GM12874 (cell line): ENCODE data around the gene EIF4A3.

Experiments
- CTCF ChIP-seq: IDR thresholded peaks from 2 replicates; pipeline ENCODE4 v1.5.1; 2011; ENCODE audit warnings: low read depth, mild to moderate bottlenecking, control low read depth, low read length, moderate library complexity; ENCODE audit not compliant: insufficient read depth

Gene EIF4A3

DNA sequence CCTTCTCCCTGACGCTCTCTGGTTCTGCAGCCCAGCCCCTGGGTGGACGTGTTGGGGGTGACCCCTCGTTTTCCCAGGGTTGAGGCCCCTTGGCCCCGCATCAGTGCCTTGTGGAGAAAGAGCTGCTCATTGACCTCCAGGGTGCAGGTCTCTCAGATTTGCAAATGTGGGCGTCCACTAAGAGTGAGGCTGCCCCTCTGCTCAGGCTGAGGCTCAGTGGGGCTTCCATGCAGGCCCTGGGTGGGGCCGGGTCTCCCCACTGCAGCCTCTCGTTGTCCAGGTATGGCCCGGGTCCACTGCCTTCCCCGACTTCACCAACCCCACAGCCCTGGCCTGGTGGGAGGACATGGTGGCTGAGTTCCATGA lies 36.5 kb downstream of the EIF4A3 start:
- no peak for TF ChIP-seq CTCF

GRCh38 chr17:80109713-80110446 lies 37.0 kb downstream of the EIF4A3 start:
- TF ChIP-seq CTCF: no peak

- no peak for TF ChIP-seq CTCF
Measured at GRCh38 chr17:80109066-80109660, 37.8 kb downstream of the EIF4A3 start.

- TF ChIP-seq CTCF: no peak
Measured at GRCh38 chr17:80108036-80108971, 38.6 kb downstream of the EIF4A3 start.

DNA sequence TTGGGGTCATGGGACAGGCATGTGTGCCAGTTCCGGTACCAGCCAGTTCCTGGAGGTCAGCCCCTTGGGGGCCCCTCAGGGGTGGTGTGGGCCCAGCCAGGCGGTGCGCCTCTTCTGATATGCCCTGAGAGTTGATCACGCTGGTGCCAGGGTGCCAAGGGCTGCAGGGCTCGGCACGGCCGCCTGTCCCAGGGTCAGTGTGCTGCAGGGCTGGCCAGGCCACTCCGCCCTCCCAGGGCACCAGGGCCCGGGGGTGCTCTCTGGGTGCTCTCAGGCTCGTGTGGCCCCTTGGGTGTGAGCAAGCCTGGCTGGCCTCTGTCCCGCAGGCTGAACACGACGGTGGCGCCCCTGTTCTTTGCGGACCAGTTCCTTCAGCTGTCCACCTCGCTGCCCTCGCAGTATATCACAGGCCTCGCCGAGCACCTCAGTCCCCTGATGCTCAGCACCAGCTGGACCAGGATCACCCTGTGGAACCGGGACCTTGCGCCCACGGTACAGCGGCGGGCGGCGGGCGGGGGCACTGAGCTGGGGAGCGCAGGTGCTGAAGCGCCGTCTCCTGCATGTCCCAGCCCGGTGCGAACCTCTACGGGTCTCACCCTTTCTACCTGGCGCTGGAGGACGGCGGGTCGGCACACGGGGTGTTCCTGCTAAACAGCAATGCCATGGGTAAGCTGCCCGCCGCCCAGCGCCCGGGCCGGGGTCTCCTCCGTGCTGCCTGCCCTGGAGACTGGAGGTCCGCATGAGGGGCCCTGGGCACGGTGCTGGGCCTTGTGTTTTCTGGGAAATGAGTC lies 39.5 kb downstream of the EIF4A3 start:
- TF ChIP-seq CTCF: no peak

DNA sequence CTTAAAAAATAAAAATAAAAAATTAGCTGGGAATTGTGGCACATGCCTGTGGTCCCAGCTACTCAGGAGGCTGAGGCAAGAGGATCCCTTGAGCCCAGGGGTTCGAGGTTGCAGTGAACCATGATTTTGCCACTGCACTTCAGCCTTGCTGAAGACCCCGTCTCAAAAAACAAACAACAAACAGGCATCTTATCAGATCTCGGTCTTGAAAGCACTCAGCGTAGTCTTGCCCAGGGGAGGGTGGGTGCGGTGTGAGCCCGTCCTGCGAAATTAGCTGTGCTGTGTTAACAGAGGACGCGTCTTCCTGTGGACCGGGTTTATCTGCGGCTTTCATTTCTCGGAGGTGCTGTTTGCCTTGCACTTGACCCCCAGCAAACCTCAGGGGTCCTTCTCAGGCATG lies 40.2 kb downstream of the EIF4A3 start:
- TF ChIP-seq CTCF: no peak
